ENCODE results near the gene ZNF175.

- TF ChIP-seq CHD2 (IDR thresholded peaks at IDR 0.05; ENCODE audit: low read length, partially characterized antibody) (no peak), EZH2phosphoT487 (IDR thresholded peaks at IDR 0.05; ENCODE audit: borderline replicate concordance, low read depth) (no peak), TCF12 (IDR thresholded peaks at IDR 0.05) (no peak), MXI1 (IDR thresholded peaks at IDR 0.05; ENCODE audit: low read depth, low read length) (no peak), GABPA (IDR thresholded peaks at IDR 0.05; ENCODE audit: low read depth) (no peak), TEAD4 (IDR thresholded peaks at IDR 0.05; ENCODE audit: borderline replicate concordance, insufficient read depth) (no peak)
- TF ChIP-seq, protein P1, sequence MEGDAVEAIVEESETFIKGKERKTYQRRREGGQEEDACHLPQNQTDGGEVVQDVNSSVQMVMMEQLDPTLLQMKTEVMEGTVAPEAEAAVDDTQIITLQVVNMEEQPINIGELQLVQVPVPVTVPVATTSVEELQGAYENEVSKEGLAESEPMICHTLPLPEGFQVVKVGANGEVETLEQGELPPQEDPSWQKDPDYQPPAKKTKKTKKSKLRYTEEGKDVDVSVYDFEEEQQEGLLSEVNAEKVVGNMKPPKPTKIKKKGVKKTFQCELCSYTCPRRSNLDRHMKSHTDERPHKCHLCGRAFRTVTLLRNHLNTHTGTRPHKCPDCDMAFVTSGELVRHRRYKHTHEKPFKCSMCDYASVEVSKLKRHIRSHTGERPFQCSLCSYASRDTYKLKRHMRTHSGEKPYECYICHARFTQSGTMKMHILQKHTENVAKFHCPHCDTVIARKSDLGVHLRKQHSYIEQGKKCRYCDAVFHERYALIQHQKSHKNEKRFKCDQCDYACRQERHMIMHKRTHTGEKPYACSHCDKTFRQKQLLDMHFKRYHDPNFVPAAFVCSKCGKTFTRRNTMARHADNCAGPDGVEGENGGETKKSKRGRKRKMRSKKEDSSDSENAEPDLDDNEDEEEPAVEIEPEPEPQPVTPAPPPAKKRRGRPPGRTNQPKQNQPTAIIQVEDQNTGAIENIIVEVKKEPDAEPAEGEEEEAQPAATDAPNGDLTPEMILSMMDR (IDR thresholded peaks at IDR 0.05) = no peak
- TF ChIP-seq, protein P2, sequence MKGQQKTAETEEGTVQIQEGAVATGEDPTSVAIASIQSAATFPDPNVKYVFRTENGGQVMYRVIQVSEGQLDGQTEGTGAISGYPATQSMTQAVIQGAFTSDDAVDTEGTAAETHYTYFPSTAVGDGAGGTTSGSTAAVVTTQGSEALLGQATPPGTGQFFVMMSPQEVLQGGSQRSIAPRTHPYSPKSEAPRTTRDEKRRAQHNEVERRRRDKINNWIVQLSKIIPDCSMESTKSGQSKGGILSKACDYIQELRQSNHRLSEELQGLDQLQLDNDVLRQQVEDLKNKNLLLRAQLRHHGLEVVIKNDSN (IDR thresholded peaks at IDR 0.05; ENCODE audit: borderline replicate concordance, low read depth) = no peak
Observed at GRCh38 chr19:51546107-51546649, 24.9 kb upstream of the ZNF175 start.

Measured in SK-N-SH (cell line).